Measurements from ENCODE around the gene CKAP4.

DNA sequence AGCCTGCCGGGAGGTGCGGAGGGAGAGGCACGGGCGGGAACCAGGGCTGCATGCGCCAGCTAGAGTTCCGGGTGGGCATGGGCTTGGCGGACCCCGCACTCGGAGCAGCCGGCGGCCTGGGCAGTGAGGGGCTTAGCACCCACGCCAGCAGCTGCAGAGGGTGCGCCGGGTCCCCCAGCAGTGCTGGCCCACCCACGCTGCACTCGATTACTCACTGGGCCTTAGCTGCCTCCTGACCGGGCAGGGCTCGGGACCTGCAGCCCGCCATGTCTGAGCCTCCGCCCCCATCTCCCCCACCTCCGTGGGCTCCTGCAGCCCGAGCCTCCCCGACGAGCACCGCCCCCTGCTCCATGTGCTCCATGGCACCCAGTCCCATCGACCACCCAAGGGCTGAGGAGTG is 14.8 kb downstream of the CKAP4 start:
- TF ChIP-seq, protein P1, sequence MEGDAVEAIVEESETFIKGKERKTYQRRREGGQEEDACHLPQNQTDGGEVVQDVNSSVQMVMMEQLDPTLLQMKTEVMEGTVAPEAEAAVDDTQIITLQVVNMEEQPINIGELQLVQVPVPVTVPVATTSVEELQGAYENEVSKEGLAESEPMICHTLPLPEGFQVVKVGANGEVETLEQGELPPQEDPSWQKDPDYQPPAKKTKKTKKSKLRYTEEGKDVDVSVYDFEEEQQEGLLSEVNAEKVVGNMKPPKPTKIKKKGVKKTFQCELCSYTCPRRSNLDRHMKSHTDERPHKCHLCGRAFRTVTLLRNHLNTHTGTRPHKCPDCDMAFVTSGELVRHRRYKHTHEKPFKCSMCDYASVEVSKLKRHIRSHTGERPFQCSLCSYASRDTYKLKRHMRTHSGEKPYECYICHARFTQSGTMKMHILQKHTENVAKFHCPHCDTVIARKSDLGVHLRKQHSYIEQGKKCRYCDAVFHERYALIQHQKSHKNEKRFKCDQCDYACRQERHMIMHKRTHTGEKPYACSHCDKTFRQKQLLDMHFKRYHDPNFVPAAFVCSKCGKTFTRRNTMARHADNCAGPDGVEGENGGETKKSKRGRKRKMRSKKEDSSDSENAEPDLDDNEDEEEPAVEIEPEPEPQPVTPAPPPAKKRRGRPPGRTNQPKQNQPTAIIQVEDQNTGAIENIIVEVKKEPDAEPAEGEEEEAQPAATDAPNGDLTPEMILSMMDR (IDR thresholded peaks at IDR 0.05): no peak
- no peak for TF ChIP-seq EZH2 (IDR thresholded peaks at IDR 0.05; ENCODE audit: borderline replicate concordance, insufficient read depth, low read depth, low read length, poor library complexity, severe bottlenecking)

All from B cell (primary cell).